Endothelial cell of umbilical vein (primary cell): Measurements from ENCODE around the gene SLC5A12. TPM values are rescaled to one million over a fixed set of nuclear protein-coding genes. Genes with fewer than 3 reads are reported as not detected.
A peak's percentile ranks its signal among the peaks of the same experiment; 100 is the strongest.
"Not testable (repeated sequence)": the region's sequence is repeated elsewhere in the genome, so short reads cannot be mapped to it uniquely, and the experiment has no call there.

ENCODE experiments used
- BruUV-seq: library from RNA; stranded (reverse); fragments of 400-500 nt; replicated peaks from 2 replicates; lab custom pipeline; 2021; lab: Mats Ljungman, UMichigan
- CTCF ChIA-PET: fragments of 300-600, 350-600 bp; sonication (Branson Sonifier 250); formaldehyde crosslinking; loops from one replicate; lab custom pipeline; 2021; ENCODE audit warnings: antibody characterized with exemption, inconsistent platforms; lab: Charles Lee
- POLR2A ChIA-PET: fragments of 300-600, 350-600 bp; sonication (Branson Sonifier 250); formaldehyde crosslinking; loops from one replicate; lab custom pipeline; 2021; ENCODE audit warnings: antibody characterized with exemption, inconsistent platforms; lab: Charles Lee
- DNase-seq: peaks from one replicate; pipeline ENCODE4 v3.0.0-alpha.2; 2011; ENCODE audit warnings: low read depth, low spot score
- FAIRE-seq: peaks from 2 replicates; lab custom pipeline; 2011; peaks lifted over from hg19 to GRCh38; lab: Jason Lieb, UNC
- H2AFZ ChIP-seq: 2 replicates; pipeline ENCODE4 v1.6.0; 2012; ENCODE audit warnings: low read depth, low read length, control low read depth, inconsistent platforms
- H3K27ac ChIP-seq: 2 replicates; pipeline ENCODE4 v1.5.1; 2011; ENCODE audit warnings: low read depth, mild to moderate bottlenecking, control low read depth, low read length, moderate library complexity; ENCODE audit not compliant: insufficient read depth
- H3K27me3 ChIP-seq, 2 experiments: 2 replicates each; pipeline versions ENCODE4 v1.6.0 to v1.6.1; 2011; ENCODE audit warnings: low read length in 2 of 2, mixed read lengths in 1 of 2; ENCODE audit not compliant: control insufficient read depth in 2 of 2, insufficient read depth in 2 of 2
- H3K36me3 ChIP-seq, 2 experiments: 2 replicates in 1 of 2; 3 replicates in 1 of 2; pipeline ENCODE4 v1.5.1; 2011; ENCODE audit warnings: low read length in 2 of 2, mild to moderate bottlenecking in 1 of 2, moderate library complexity in 1 of 2; ENCODE audit not compliant: control insufficient read depth in 2 of 2, insufficient read depth in 2 of 2; ENCODE audit errors: extremely low read depth in 1 of 2
- H3K4me1 ChIP-seq: 3 replicates; pipeline ENCODE4 v1.5.1; 2011; ENCODE audit warnings: mild to moderate bottlenecking, low read length; ENCODE audit not compliant: control insufficient read depth, insufficient read depth; ENCODE audit errors: extremely low read depth
- H3K4me2 ChIP-seq: 2 replicates; pipeline ENCODE4 v1.6.1; 2011; ENCODE audit warnings: low read length, control low read depth, mixed read lengths; ENCODE audit not compliant: insufficient read depth
- H3K4me3 ChIP-seq, 3 experiments: fragments of 200-600 bp in 1 of 3; sonication (generic), shearing (Covaris generic) in 1 of 3; replicated peaks in 1 of 3; 2 replicates each; pipeline ENCODE4 v1.5.1; 2011 to 2016; ENCODE audit warnings: control low read depth in 3 of 3, low read length in 3 of 3, mild to moderate bottlenecking in 2 of 3, inconsistent platforms in 1 of 3, low read depth in 1 of 3, moderate library complexity in 1 of 3; ENCODE audit not compliant: insufficient read depth in 1 of 3
- H3K79me2 ChIP-seq: 2 replicates; pipeline ENCODE4 v1.6.0; 2012; ENCODE audit warnings: low read length, inconsistent platforms; ENCODE audit not compliant: control insufficient read depth, insufficient read depth
- H3K9ac ChIP-seq: replicated peaks from 2 replicates; pipeline ENCODE3; 2011; ENCODE audit warnings: low read length, control low read depth; ENCODE audit not compliant: insufficient read depth; ENCODE audit errors: extremely low read depth
- H3K9me1 ChIP-seq: replicated peaks from 3 replicates; pipeline ENCODE4 v1.6.0; 2011; ENCODE audit warnings: mild to moderate bottlenecking, low read length; ENCODE audit not compliant: control insufficient read depth, insufficient read depth; ENCODE audit errors: extremely low read depth
- H3K9me3 ChIP-seq: replicated peaks from 2 replicates; pipeline ENCODE4 v1.5.1; 2012; ENCODE audit warnings: low read length, inconsistent platforms; ENCODE audit not compliant: control insufficient read depth, insufficient read depth
- H4K20me1 ChIP-seq: replicated peaks from 2 replicates; pipeline ENCODE3; 2011; ENCODE audit warnings: mild to moderate bottlenecking, low read length; ENCODE audit not compliant: control insufficient read depth, insufficient read depth; ENCODE audit errors: extremely low read depth
- EZH2 ChIP-seq: IDR thresholded peaks from 2 replicates; pipeline ENCODE4 v1.6.1; 2012; ENCODE audit warnings: borderline replicate concordance, low read depth, mild to moderate bottlenecking, moderate library complexity, low read length, inconsistent platforms; ENCODE audit not compliant: severe bottlenecking
- FOS ChIP-seq: IDR thresholded peaks from 2 replicates; pipeline ENCODE4 v1.6.1; 2011; ENCODE audit warnings: mild to moderate bottlenecking, low read length, moderate library complexity, borderline replicate concordance; ENCODE audit not compliant: insufficient read depth
- GATA2 ChIP-seq: IDR thresholded peaks from 2 replicates; pipeline ENCODE4 v1.7.0; 2011; ENCODE audit warnings: low read depth, mild to moderate bottlenecking, moderate library complexity, mixed read lengths, low read length; ENCODE audit not compliant: insufficient read length, insufficient read depth
- JUN ChIP-seq: IDR thresholded peaks from 2 replicates; pipeline ENCODE4 v1.6.1; 2011; ENCODE audit warnings: borderline replicate concordance, low read depth; ENCODE audit not compliant: insufficient read length, insufficient read depth
- MYC ChIP-seq: IDR thresholded peaks from one replicate; pipeline ENCODE4 v1.6.1; 2011; ENCODE audit warnings: mild to moderate bottlenecking, low read depth, low read length
- POLR2A ChIP-seq: IDR thresholded peaks from 2 replicates; pipeline ENCODE4 v1.6.1; 2012; ENCODE audit warnings: low read depth, mild to moderate bottlenecking, control low read depth, low read length
- POLR2AphosphoS5 ChIP-seq: IDR thresholded peaks from 2 replicates; pipeline ENCODE4 v1.6.1; 2012; ENCODE audit warnings: low read depth, mild to moderate bottlenecking, control low read depth, low read length, moderate library complexity; ENCODE audit not compliant: insufficient read depth
- dilution Hi-C: fragments of 300-500 bp; cut with MboI; formaldehyde crosslinking; loops from one replicate; pipeline ENCODE4 v1.15.0; 2019; ENCODE audit warnings: low sequenced_read_pairs; ENCODE audit not compliant: extremely low pct_ligation_motif_present
- intact Hi-C: fragments of 100-400 bp; cut with micrococcal nuclease; formaldehyde crosslinking; loops from one replicate; pipeline ENCODE4 v1.10.0; 2022
- polyA plus RNA-seq, 4 experiments: library from polyadenylated mRNA; depleted of rRNA in 3 of 4; stranded (reverse) in 3 of 4; unstranded in 1 of 4; fragments of >200 nt; gene quantifications; 2 replicates each; pipeline versions ENCODE4 v1.2.1 to v1.2.3, GENCODE V29; 2011 to 2012; ENCODE audit warnings: missing spikeins in 1 of 4
- total RNA-seq: library from RNA; stranded (reverse); gene quantifications from 2 replicates; pipeline ENCODE4 v1.2.3, GENCODE V29; 2021
- TF ChIP-seq, protein P1 (sequence below): IDR thresholded peaks from 2 replicates; pipeline ENCODE4 v1.6.1; 2011; ENCODE audit not compliant: insufficient read depth, insufficient read length
- TF ChIP-seq, protein P2 (sequence below), 2 donors: IDR thresholded peaks; 1 replicate in 1 of 2; 2 replicates in 1 of 2; pipeline ENCODE4 v1.5.1; 2011; ENCODE audit warnings: low read length in 2 of 2, mild to moderate bottlenecking in 2 of 2, moderate library complexity in 2 of 2, control low read depth in 1 of 2, inconsistent platforms in 1 of 2, low read depth in 1 of 2; ENCODE audit not compliant: insufficient read depth in 1 of 2; ENCODE audit errors: extremely low read depth in 1 of 2

The SLC5A12 gene
- total and polyA plus RNA-seq, 2 donors (not counting 3 experiments of a cell fraction or from before 2014, with no cell fraction given), result not detected

DNA sequence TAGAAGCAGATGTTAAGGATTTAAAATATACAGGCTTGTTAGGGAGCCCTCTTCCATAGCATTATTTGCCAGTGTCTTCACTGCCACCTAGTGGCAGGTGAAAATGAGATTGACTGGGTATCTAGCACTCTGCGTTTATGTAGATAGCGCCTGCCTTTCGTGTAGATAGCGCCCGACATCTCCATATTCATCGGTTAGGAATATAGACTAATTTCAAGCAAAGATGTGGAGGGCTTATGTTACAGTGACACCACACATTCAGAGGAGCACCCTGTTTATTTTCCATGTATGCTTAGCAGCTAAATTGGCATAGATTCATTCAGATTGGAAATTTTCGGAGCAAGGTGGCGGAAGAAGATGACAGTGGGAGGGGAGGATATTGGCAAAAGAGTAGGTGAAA, 72.0 kb downstream of the SLC5A12 start:
- Histone ChIP-seq H3K4me2 (no peak overlapping the region), H3K4me3 (no peak overlapping the region)
- CTCF ChIA-PET, result interaction anchor here (0.9 to 2.3 kb wide), 3 partner anchors 304 to 365 kb away, joined by 3 to 8 read pairs (median 4); no protein-coding TSS in a partner anchor

DNA sequence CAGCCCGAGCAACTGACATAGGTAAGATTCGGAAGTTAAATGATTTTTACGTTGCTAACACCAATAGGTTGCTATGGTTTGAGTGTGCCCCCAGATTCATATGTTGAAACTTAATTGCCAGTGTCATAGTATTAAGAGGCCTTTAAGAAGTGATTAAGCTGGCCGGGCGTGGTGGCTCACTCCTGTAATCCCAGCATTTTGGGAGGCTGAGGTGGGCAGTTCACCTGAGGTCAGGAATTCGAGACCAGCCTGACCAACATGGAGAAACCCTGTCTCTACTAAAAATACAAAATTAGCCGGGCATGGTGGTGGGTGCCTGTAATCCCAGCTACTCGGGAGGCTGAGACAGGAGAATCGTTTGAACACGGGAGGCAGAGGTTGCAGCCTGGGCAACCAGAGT, 78.5 kb downstream of the SLC5A12 start:
- H3K9me3 ChIP-seq, H3K4me2 ChIP-seq, DNase-seq, H3K27me3 ChIP-seq, H3K9ac ChIP-seq, H3K4me3 ChIP-seq, H2AFZ ChIP-seq, CTCF ChIA-PET, BruUV-seq, H3K9me1 ChIP-seq, dilution Hi-C loops, FAIRE-seq, H3K36me3 ChIP-seq, intact Hi-C loops, H3K4me1 ChIP-seq, POLR2A ChIA-PET, H3K79me2 ChIP-seq, H3K27ac ChIP-seq, H4K20me1 ChIP-seq: not testable (repeated sequence)

More for the DNA sequence above, 72.0 kb downstream of the SLC5A12 start:
- Histone ChIP-seq H3K79me2 (no peaks in the 10 kb centered on the region), H3K9me1 (no peaks in the 10 kb centered on the region), H4K20me1 (no peaks in the 10 kb centered on the region), H3K9ac (no peak overlapping the region), H3K4me1 (no peaks in the 10 kb centered on the region), H3K36me3 (no peaks in the 10 kb centered on the region), H2AFZ (no peak overlapping the region), H3K27me3 (no peaks in the 10 kb centered on the region), H3K27ac (no peak overlapping the region), H3K9me3 (no peaks in the 10 kb centered on the region)
- no TSS peak for BruUV-seq
- FAIRE-seq (peak; percentile 60), DNase-seq (peak; percentile 63)
- TF ChIP-seq POLR2AphosphoS5, result no peak
- TF ChIP-seq, protein P1, sequence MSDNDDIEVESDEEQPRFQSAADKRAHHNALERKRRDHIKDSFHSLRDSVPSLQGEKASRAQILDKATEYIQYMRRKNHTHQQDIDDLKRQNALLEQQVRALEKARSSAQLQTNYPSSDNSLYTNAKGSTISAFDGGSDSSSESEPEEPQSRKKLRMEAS, result no peak
- TF ChIP-seq, protein P2, sequence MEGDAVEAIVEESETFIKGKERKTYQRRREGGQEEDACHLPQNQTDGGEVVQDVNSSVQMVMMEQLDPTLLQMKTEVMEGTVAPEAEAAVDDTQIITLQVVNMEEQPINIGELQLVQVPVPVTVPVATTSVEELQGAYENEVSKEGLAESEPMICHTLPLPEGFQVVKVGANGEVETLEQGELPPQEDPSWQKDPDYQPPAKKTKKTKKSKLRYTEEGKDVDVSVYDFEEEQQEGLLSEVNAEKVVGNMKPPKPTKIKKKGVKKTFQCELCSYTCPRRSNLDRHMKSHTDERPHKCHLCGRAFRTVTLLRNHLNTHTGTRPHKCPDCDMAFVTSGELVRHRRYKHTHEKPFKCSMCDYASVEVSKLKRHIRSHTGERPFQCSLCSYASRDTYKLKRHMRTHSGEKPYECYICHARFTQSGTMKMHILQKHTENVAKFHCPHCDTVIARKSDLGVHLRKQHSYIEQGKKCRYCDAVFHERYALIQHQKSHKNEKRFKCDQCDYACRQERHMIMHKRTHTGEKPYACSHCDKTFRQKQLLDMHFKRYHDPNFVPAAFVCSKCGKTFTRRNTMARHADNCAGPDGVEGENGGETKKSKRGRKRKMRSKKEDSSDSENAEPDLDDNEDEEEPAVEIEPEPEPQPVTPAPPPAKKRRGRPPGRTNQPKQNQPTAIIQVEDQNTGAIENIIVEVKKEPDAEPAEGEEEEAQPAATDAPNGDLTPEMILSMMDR (IDR thresholded peaks at IDR 0.05; ENCODE audit: extremely low read depth in 1 of 2, insufficient read depth in 1 of 2, low read depth in 1 of 2, low read length in 2 of 2), result peak; percentile 49 to 61
- TF ChIP-seq MYC, result no peak
- TF ChIP-seq JUN, result no peak
- no peak for TF ChIP-seq FOS
- no peak for TF ChIP-seq GATA2
- TF ChIP-seq EZH2, result no peak
- TF ChIP-seq POLR2A, result no peak
- dilution Hi-C loops (no loop called here), intact Hi-C loops (loop anchor here (1.0 to 10.0 kb wide), 2 partner anchors 353 to 505 kb away; no protein-coding TSS in a partner anchor)
- POLR2A ChIA-PET, result no interaction called here
